ENCODE measurements around the gene CABLES2.

DNA sequence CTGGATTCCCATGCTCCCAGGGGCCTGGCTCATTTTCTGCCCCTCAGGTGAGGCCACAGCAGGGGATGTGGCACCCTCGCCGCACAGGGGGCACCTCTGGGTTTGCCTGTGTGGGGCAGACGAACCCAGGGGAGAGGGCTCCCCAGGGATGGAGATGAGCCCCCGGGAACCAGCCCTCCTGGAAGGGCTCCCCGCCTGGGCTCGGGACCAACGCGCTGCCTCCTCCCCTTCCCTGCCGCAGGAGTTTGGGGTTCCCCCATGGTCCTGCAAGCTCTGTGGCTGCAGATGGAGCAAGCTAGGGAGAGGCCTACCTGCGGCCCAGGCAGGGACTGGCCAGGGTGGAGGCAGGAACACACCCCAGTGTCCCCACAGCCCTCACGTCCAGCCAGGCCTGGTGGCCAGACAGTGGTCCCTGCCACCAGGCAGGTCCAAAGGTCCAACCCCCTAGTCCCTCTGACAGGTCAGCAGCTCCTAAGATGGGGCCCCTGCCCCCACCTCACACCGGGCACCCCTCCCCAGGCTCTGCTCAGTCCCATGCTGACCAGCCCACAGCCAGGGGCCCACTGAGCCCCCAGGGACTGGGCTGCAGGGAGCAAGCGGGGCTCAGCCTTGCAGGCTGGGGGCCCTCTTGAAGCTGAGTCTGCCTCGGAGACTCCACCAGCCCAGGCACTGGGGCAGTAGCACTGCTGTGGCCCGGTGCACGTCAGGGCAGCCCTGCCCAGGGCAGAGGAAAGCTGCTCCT lies 53.6 kb downstream of the CABLES2 start:
- TF ChIP-seq CTCF (IDR thresholded peaks at IDR 0.05) (no peak), POLR2A (IDR thresholded peaks at IDR 0.05) (no peak)
